ENCODE measurements around the gene KCTD14. TPM values are rescaled to one million over a fixed set of nuclear protein-coding genes. Genes with fewer than 3 reads are reported as not detected.
A peak's percentile ranks its signal among the peaks of the same experiment; 100 is the strongest.

Gene KCTD14
- total and polyA plus RNA-seq, 9 of the 15 experiments (the other 6 are each of a cell fraction or from before 2014, with no cell fraction given) = 0.04 to 0.30 (median 0.11) TPM; not detected in 2

GRCh38 chr11:78041843-78042440 lies 18.9 kb upstream of the KCTD14 start (continued):
- TF ChIP-seq ZNF592 (IDR thresholded peaks at IDR 0.05) (peak; percentile 96), CXXC5 (CRISPR knock-in tag; IDR thresholded peaks at IDR 0.05) (peak; percentile 41; the same call in 1 of the 2 replicates), MLLT1 (IDR thresholded peaks at IDR 0.05) (no peak), ZNF395 (CRISPR knock-in tag; IDR thresholded peaks at IDR 0.05) (peak; percentile 73; the same call in 1 of the 2 replicates), SMAD4 (CRISPR knock-in tag; conservative IDR thresholded peaks at IDR 0.05) (peak; percentile 83), ZNF143 (CRISPR knock-in tag; IDR thresholded peaks at IDR 0.05) (no peak), ZNF639 (CRISPR knock-in tag; conservative IDR thresholded peaks at IDR 0.05 in 1 of 2, IDR thresholded peaks at IDR 0.05 in 1 of 2) (peak in 1 of 2 experiments; percentile 56; a peak in 1 of 4 replicates), YY1 (IDR thresholded peaks at IDR 0.05; ENCODE audit: borderline replicate concordance in 1 of 3, control insufficient read depth in 1 of 3, extremely low read depth in 1 of 3, insufficient read depth in 3 of 3, insufficient read length in 1 of 3, insufficient replicate concordance in 2 of 3, low read depth in 1 of 3, low read length in 2 of 3) (peak in 1 of 3 experiments; percentile 80), GTF2A2 (tag; IDR thresholded peaks at IDR 0.05) (0 out of 2 replicates have a peak, but pooled peaks have one; percentile 52), MCM5 (IDR thresholded peaks at IDR 0.05; ENCODE audit: low read depth) (no peak), ERF (CRISPR knock-in tag; IDR thresholded peaks at IDR 0.05) (0 out of 2 replicates have a peak, but pooled peaks have one; percentile 60)
